Astrocyte of the spinal cord (primary cell): ENCODE results near the gene SIGLEC14.
A peak's percentile ranks its signal among the peaks of the same experiment; 100 is the strongest.
"Not testable (repeated sequence)": the region's sequence is repeated elsewhere in the genome, so short reads cannot be mapped to it uniquely, and the experiment has no call there.

Experiments
- DNase-seq: peaks from one replicate; pipeline ENCODE4 v3.0.0; 2011; ENCODE audit warnings: low read depth, low spot score
- H3K4me3 ChIP-seq: 2 replicates; pipeline ENCODE4 v1.5.1; 2011; ENCODE audit warnings: low read depth, mild to moderate bottlenecking, low read length, moderate library complexity
- CTCF ChIP-seq: IDR thresholded peaks from 2 replicates; pipeline ENCODE4 v1.5.1; 2012; ENCODE audit warnings: low read depth, mild to moderate bottlenecking, low read length, inconsistent platforms
- in situ Hi-C: cut with HindIII; loops from 2 replicates; pipeline ENCODE4 v1.10.0; 2017; ENCODE audit warnings: low sequenced_read_pairs

Gene SIGLEC14

DNA sequence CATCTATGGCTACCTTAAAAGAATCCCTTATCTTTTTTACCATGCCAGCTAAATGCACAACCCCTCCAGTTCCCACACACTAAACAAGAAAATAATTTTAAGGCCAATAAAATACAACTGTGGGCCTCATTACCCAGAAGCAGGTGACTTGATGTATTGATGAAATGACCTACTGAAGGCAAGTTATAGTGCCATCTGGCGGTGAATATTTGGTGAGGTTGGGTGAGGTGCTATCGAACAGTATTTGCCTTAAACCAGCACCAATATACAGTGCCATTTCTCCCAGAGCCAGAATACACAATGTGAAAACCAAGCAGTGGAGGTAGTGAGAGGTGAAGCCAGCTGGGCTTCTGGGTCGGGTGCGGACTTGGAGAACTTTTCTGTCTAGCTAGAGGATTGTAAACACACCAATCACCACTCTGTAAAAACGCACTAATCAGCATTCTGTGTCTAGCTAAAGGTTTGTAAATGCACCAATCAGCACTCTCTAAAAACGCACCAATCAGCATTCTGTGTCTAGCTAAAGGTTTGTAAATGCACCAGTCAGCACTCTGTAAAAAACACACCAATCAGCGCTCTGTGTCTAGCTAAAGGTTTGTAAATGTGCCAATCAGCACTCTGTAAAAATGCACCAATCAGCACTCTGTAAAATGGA is 29.4 kb upstream of the SIGLEC14 start:
- TF ChIP-seq CTCF = peak; percentile 44
- DNase-seq, H3K4me3 ChIP-seq, in situ Hi-C loops: not testable (repeated sequence)

- no peak for TF ChIP-seq CTCF
- H3K4me3 ChIP-seq = no peak overlapping the region
- in situ Hi-C loops = no loop called here
- no peak for DNase-seq
Measured at GRCh38 chr19:51668216-51668615, 21.6 kb upstream of the SIGLEC14 start.

- DNase-seq = no peak
Measured at GRCh38 chr19:51664997-51665396, 18.4 kb upstream of the SIGLEC14 start.

DNA sequence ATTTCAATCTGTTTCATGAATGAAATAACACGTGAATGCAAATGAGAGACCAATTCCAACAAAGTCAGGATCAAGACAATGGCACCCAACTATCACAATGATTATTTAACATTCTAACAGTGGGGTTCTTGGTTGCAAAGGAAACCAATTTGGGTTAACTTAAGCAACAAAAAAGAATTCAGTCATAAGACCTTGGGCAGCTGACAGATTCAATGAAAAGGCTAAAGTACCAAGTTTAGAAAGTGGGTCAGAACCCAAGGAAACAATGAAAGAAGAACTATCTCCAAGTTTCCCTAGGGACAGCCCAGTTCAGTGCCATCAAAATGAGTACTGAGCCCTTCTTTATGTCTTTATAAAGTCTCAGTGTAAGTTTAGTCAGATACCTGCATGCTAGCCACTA is 17.5 kb upstream of the SIGLEC14 start:
- no peak for DNase-seq
- in situ Hi-C loops = no loop called here
- H3K4me3 ChIP-seq = no peak overlapping the region
- TF ChIP-seq CTCF = peak; percentile 2

More at GRCh38 chr19:51664997-51665396, 18.4 kb upstream of the SIGLEC14 start:
- no peak overlapping the region for H3K4me3 ChIP-seq
- in situ Hi-C loops = no loop called here
- TF ChIP-seq CTCF = no peak

GRCh38 chr19:51663650-51664049 is 17.0 kb upstream of the SIGLEC14 start:
- no peak overlapping the region for H3K4me3 ChIP-seq
- in situ Hi-C loops = no loop called here
- no peak for TF ChIP-seq CTCF
- DNase-seq = no peak

GRCh38 chr19:51660975-51661600 is 14.5 kb upstream of the SIGLEC14 start:
- DNase-seq = peak; percentile 75
- peak; percentile 78 for TF ChIP-seq CTCF
- H3K4me3 ChIP-seq = no peak overlapping the region
- in situ Hi-C loops = no loop called here
